Measurements from ENCODE around the gene MN1. TPM values are rescaled to one million over a fixed set of nuclear protein-coding genes. Genes with fewer than 3 reads are reported as not detected.

The MN1 gene
- 40.6 TPM for total RNA-seq

GRCh38 chr22:27801616-27802345 is at the start of gene MN1:
Gene MN1, minus strand, starts transcription at chr22:27801756. Its CDS starts 1,213 bp downstream, at chr22:27800543.

Other genes with a start within 250 kb of the MN1 start
- 59.8 TPM for gene PITPNB, start 117.5 kb upstream of the MN1 start, total RNA-seq